NCI-H1048 (cell line): ENCODE measurements around the gene BFSP1.

ENCODE experiments used
- DNase-seq: peaks from one replicate; lab custom pipeline; 2025; lab: John Stamatoyannopoulos, UW

The BFSP1 gene

DNA sequence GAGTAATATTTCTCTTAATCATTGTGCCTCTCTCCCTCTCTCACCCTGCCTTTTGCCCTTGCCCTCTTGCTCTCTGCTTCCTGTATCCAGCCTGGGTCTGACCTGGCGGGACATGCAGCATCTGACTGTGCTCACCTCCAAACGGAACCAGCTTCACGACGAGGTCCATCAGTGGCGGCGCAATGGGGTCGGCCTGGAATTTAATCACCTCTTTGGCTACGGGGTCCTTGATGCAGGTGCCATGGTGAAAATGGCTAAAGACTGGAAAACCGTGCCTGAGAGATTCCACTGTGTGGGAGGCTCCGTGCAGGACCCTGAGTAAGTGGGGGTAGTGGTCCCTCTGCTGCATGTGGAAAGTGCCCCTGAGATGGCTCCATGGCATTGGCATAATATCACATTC lies 65.9 kb downstream of the BFSP1 start:
- no peak for DNase-seq

DNA sequence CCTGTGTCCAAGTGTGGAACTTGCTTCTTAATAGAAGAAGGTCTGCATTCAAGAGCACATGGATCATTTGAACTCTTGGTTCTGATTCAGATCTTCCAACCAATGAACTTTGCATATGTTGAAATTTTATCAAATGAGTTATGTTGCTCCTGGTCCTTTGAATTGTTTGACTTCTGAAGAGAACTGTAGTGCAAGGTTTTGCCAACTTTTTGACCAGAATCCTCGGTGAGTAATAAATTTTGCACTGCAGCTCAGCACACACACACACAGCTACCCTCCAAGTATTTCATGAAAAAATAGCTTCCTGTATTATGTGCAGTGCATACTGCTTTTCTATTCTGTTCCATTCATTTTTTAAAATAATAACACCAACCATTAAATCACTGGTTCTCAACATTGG lies 67.5 kb downstream of the BFSP1 start:
- no peak for DNase-seq

DNA sequence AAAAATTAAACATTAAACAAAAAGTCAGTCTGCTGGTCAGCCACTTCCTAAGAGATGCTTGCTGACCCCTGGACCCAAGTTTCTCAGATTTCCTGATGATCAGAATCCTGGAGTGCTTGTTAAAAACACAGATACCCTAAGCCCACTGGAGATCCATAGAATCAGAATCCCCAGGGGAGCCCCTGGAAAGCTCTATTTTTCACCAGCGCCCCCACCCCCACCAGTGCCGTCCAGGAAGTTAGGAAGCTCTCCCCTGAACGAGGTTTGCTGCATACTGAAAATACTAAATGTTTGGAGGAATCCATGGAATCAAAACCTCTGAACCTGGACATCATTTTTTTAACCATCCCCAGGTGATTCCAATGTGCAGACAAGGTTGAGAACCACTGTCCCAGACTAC lies 69.2 kb downstream of the BFSP1 start:
- DNase-seq, result no peak

DNA sequence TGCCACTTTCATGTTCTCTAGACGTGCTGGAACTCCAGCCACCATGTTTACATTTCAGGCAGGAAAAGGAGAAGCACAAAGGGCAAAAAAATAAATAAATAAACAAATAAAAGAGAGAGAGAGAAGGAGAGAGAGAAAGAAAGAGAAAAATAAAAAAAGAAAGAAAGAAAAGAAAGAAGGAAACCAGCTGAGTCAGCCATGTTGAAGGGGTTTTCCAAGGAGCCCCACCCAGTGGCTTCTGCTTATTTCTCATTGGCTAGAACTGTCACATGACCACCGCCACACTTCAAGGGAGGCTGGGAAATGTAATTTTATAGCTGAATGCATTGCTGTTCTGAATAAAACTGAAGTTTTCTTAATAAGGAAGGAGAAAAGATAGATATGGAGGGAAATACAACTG lies 71.1 kb downstream of the BFSP1 start:
- DNase-seq, result no peak

DNA sequence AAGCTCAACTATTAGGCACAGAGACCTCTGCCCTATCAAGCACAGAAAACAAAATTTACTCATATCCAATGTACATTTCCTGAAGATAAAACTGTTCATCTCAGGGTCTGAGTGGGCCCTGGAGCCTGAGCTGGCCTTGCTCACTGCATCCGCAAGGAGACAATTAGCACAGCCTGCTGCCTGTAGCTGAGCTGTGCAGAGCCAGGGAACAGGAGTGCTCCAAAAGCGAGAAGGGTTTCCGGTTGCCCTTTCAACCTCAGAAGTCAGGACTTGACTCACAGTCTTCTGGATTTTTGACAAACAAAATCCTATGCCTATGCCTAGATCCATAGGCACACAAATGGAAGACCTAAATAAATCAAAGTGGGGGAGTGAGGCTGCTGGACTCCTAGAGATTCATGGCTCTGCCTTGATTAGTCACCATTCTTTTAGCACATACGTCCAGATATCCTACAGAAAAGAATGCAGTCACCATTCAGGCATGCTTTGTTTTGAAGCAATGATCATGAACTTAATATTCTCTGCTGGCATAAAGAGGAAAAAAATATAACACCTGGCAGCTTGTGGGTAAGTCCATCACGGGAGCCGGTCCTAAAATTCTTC lies 73.5 kb downstream of the BFSP1 start:
- DNase-seq, result no peak

DNA sequence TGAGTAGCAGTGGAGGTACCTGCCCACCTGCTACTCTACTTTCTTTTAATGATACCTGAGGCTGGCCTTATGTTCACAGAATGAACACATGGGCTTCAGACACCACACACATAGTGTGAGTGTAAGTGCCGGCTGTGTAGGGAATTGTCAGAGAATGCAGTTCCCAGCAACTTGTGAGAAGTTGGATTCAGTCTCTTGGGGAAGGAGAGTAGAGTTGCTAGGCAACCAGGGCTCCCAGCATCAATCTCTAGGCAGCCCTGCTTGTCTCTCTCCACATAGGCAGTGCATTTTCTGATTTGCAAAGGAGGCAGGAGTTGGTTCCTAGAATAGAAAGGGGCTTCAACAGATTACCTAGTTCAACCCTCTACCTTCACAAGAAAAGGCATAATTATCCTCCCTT lies 74.1 kb downstream of the BFSP1 start:
- DNase-seq, result no peak

DNA sequence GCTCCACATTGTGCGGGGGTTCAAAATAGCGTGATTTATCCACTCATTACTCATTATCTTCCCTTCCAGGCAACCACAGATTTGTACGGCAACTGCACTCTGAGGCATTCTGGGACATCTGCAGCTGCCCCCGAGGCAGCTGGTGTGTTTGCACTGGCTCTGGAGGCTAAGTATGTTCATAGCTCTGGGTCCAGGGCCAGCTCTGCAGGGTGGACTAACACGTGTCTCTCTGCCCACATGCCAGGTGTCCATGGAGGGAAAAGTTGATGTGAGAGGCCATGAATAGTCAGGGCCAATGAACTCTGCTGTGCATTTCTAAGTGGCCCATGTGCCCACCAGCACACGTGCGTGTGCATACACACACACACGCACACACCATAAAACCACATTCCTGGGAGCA lies 74.9 kb downstream of the BFSP1 start:
- DNase-seq, result no peak

DNA sequence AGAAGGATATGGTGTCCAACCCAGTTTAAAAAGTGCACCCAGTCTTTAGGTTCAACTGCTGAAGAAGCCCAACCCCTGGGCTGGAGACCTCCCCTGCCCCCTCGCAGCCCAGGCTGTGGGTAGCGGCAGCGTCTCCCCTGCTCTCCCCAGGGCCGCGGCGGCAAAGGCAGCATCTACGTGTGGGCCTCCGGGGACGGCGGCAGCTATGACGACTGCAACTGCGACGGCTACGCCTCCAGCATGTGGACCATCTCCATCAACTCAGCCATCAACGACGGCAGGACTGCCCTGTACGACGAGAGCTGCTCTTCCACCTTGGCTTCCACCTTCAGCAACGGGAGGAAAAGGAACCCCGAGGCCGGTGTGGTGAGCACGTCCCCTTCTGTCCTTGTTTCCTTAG lies 77.6 kb downstream of the BFSP1 start:
- no peak for DNase-seq

DNA sequence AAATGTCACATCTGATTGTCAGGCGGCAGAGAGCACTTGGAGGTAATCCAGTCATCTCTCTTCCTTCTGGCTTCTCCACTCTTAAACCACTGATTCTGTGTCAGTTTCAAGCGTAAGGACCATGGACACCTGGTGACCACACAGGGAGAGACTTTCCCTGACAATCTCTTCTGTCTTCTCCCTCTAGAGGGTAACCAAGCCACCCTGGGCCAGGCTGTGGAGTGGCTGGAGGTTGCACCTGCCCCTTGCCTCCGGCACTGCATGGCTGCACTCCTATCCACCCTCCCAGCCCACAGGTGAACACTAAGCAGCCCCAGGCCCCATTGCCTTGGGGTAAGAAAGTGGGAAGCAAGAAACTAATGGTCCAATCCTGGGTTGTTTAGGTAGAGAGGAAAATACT lies 78.7 kb downstream of the BFSP1 start:
- no peak for DNase-seq

DNA sequence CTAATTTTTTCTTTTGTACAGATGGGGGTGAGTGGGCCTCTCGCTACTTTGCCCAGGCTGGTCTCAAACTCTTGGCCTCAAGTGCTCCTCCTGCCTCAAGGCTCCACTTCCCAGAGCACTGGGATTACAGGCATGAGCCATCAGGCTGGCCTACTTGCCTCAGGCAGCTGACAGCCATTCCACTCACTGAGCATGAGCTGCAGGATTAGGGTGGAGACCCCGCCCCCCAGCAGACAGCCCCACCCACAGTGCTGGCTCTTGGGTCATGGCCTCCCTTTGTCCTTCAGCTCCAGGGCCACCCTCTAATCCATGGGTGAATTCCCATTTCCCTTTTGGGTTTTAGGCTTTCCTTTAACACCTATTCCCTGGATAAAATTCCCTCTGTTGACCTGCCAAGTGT lies 82.1 kb downstream of the BFSP1 start:
- no peak for DNase-seq

DNA sequence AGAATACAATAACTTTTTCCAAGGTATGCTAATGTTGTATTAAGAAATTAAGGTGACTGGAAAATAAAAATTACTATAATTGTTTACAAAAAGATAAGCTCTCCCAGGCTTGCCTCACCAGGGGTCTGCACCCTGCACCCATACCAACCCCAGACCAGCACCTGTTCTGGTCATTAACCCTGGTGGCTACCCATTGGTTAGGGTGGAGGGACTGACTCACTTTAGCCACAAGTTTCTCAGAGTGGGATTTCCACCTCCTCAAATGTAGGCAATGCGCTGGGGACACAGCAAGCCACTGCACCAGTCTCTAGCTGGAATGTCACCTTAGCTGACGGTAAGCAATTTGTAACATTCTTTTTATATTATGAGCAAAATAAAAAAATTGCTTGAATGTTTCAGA lies 83.1 kb downstream of the BFSP1 start:
- DNase-seq, result no peak

DNA sequence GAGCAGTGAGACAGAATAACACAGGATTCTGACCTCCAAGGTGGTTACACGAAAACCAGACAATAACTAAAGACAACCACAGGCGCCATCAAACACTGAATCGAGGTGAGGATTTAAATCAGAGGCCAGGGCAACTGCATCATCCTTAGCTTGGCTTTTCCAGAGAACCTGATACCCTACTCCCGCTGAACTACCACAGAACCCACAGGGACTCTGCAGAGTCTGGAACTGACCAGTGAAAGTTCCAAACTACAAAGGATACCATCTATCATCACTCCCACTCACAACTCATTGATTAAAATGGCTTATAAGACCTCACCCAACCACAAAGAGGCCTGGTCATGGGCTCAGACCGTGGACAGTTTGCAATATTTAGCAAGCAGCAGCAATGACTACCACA lies 85.0 kb downstream of the BFSP1 start:
- DNase-seq, result no peak

DNA sequence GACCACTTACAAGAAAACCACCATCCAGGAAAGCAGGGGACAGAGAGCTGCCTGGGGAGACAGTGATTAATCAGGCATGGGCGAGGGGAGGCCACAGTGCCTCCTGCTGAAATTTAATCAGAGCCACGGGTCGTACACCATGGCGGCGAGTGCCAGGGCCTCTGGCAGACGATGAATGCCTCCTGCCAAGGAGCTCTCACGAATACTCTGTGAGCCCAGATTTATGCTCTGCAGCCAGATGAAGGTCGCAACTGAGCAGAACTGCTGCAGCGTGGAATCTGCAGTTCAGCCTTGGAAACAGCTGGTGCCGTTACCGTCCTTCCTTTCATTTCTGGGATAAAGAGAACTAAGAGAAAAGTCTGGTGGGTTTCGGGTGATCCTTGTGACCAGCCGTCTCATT lies 85.6 kb downstream of the BFSP1 start:
- no peak for DNase-seq

DNA sequence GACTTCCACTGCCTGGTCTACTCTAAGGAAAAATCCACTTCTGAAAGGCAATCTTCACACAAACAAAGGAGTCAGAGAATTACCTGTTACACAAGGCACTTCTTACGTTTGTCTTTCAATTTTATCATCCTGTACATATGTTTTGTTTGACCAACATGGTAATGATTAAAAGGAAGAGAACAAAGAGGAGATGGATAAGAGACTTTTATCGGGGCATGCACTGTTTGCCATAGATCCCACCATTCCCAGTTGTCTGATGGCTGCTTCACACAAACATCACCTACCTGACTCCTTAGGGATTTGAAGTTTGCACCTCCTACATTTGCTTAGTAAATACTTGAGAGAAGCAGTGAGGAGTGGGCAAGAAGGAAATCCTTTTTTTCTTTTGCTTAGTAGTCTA lies 87.1 kb downstream of the BFSP1 start:
- no peak for DNase-seq
